ENCODE data around the gene LYST. TPM values are rescaled to one million over a fixed set of nuclear protein-coding genes. Genes with fewer than 3 reads are reported as not detected.
"Not testable (repeated sequence)": the region's sequence is repeated elsewhere in the genome, so short reads cannot be mapped to it uniquely, and the experiment has no call there.

Gene LYST
- total RNA-seq, 2 experiments from 2014 or later: 34.4 to 36.0 TPM

DNA sequence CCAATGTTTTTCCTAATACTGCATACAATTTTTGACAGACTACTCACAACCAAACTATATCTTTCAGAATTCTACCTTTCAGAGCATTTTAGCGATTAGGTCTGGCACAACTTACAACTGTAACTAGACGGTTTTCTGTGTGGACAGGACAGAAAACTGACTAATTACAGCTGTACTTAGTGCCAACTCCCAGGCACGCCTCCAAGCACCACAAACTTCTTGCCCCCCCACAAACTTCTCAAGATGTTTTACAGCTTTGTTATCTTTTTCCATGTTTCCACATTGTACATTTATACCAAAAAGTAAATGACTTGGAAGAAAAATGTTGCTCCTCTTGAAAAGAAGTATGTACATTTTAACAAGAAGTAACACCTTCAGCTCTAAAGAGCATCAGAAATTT, 13.8 kb downstream of the LYST start:
- H3K36me3 Mint-ChIP-seq (ENCODE audit: low read depth): peaks cover 13% of the 10 kb centered on the region
- H3K4me1 Mint-ChIP-seq: peaks cover 47% of the 10 kb centered on the region
- no peaks in the 10 kb centered on the region for H3K27me3 Mint-ChIP-seq
- no peak overlapping the region for H3K27ac Mint-ChIP-seq
- CTCF ChIA-PET: interaction anchor here (1.2 to 1.7 kb wide), 3 partner anchors 10 to 348 kb away, joined by 3 to 7 read pairs (median 4); no protein-coding TSS in a partner anchor
- no peaks in the 10 kb centered on the region for H3K9me3 Mint-ChIP-seq
- H3K4me3 Mint-ChIP-seq: no peak overlapping the region
- POLR2A ChIA-PET: no interaction called here
- no peak for DNase-seq

DNA sequence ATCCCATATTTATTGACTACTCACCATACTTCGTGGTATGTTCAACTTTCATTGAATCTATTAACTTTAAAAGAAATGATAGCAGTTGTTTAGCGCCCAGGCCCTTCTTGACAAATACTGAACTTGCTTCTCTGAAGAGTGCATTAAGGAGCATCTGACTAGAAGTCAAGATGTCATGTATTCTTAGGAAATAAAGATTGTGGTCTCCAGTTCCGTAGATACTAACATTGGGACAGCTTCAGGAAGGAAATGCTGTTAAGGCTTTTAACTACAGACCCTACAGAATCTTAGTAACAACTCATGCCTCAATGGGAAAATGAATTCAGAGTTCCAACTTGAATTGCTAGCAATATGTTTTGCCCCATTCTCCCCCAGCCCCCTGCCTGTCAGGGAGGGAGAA, 14.8 kb downstream of the LYST start:
- Mint-ChIP-seq H3K9me3 (peaks cover 4% of the 10 kb centered on the region), H3K27me3 (no peaks in the 10 kb centered on the region), H3K4me3 (no peak overlapping the region), H3K36me3 (ENCODE audit: low read depth) (peaks cover 16% of the 10 kb centered on the region), H3K4me1 (peaks cover 49% of the 10 kb centered on the region), H3K27ac (no peak overlapping the region)
- no peak for DNase-seq
- ChIA-PET POLR2A (no interaction called here), CTCF (interaction anchor here (1.7 kb wide), 1 partner anchor 9 kb away, joined by 7 read pairs; no protein-coding TSS in a partner anchor)

DNA sequence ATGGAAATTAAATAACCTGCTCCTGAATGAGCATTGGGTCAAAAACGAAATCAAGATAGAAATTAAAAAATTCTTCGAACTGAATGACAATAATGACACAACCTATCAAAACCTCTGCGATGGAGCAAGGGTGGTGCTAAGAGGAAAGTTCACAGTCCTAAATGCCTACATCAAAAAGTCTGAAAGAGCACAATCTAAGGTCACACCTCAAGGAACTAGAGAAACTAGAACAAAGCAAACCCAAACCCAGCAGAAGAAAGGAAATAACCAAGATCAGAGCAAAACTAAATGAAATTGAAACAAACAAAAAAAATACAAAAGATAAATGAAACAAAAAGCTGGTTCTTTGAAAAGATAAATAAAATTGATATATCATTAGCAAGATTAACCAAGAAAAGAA, 18.5 kb downstream of the LYST start:
- H3K36me3 Mint-ChIP-seq (ENCODE audit: low read depth): peaks cover 25% of the 10 kb centered on the region
- peak overlapping the region; percentile 4 for H3K27ac Mint-ChIP-seq
- H3K4me3 Mint-ChIP-seq: peak overlapping the region; percentile 24
- peaks cover 46% of the 10 kb centered on the region for H3K4me1 Mint-ChIP-seq
- POLR2A ChIA-PET, DNase-seq, H3K9me3 Mint-ChIP-seq, H3K27me3 Mint-ChIP-seq: not testable (repeated sequence)
- CTCF ChIA-PET: interaction anchor here (1.8 kb wide), 1 partner anchor 123 kb away, joined by 5 read pairs; no protein-coding TSS in a partner anchor

DNA sequence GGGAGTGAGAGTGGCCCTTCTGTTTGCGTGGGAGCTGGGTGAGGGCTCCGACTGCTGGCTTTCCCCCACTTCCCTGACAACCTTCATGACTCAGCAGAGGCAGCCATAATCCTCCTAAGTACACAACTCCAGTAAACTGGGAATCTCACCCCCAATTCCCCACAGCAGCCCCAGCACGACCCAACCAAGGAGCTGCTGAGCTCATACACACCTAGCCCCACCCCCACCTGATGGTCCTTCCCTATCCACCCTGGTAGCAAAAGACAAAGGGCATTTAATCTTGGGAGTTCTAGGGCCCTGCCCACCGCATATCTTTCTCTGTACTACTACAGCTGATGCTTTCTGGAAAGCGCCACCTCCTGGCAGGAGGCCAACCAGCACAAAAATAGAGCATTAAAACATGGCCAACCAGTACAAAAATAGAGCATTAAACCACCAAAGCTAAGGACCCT, 21.0 kb downstream of the LYST start:
- H3K9me3 Mint-ChIP-seq, H3K27me3 Mint-ChIP-seq, H3K4me3 Mint-ChIP-seq, DNase-seq, H3K27ac Mint-ChIP-seq, POLR2A ChIA-PET: not testable (repeated sequence)
- CTCF ChIA-PET: interaction anchor here (0.7 to 1.4 kb wide), 7 partner anchors 8 to 126 kb away, joined by 3 to 4 read pairs (median 4); no protein-coding TSS in a partner anchor
- Mint-ChIP-seq H3K36me3 (ENCODE audit: low read depth) (peaks cover 21% of the 10 kb centered on the region), H3K4me1 (peaks cover 46% of the 10 kb centered on the region)

DNA sequence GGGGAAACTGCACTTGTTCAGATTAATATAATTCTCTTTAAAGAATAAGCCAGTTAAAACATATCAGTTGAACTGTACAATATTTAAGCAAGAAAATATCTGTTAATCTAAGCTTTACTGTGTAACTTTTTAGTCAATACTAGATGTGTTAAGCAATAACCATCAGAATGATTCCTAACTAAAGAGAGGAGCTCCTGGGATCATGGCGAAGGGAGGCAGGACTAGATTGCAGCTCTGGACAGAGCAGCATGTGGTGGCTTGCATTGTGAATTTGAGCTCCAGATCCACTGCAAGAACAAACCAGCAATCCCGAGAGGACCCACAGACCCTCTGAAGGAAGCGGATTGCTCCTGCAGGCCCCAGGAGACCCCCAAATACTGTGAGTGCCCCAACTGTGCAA, 21.9 kb downstream of the LYST start:
- peaks cover 16% of the 10 kb centered on the region for H3K36me3 Mint-ChIP-seq (ENCODE audit: low read depth)
- DNase-seq: no peak
- no peaks in the 10 kb centered on the region for H3K27me3 Mint-ChIP-seq
- no peak overlapping the region for H3K27ac Mint-ChIP-seq
- ChIA-PET POLR2A (no interaction called here), CTCF (interaction anchor here (1.0 to 2.1 kb wide), 3 partner anchors 13 to 127 kb away, joined by 3 to 7 read pairs (median 4); no protein-coding TSS in a partner anchor)
- peaks cover 43% of the 10 kb centered on the region for H3K4me1 Mint-ChIP-seq
- H3K9me3 Mint-ChIP-seq: peaks cover 10% of the 10 kb centered on the region
- H3K4me3 Mint-ChIP-seq: no peak overlapping the region

DNA sequence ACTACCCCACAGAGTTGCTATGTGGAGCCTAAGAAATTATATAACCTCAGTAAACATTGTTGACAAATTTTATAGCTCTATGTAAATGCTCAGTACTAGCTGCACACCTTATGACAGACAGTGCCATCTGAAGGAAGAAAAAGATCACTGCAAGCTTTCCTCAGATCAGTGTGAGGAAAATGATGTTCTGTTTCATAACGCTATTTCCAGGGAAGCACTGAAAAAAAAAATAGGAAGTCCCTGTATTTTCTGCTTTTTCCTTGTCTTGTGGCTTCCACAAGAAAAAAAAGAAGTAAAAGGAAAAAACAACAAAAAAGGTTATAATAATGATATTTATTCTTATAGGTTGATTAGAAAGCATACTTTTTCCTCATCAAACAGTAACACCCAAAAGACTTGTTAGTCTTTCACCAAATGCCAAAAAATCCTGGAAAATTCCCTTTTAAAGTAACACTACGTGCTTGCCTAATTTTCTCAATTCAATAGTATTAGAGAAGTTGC, 23.2 kb downstream of the LYST start:
- peaks cover 33% of the 10 kb centered on the region for H3K4me1 Mint-ChIP-seq
- peaks cover 16% of the 10 kb centered on the region for H3K36me3 Mint-ChIP-seq (ENCODE audit: low read depth)
- CTCF ChIA-PET: interaction anchor here (0.6 to 2.8 kb wide), 14 partner anchors 9 to 484 kb away, joined by 4 to 14 read pairs (median 5); no protein-coding TSS in a partner anchor
- no peak overlapping the region for H3K4me3 Mint-ChIP-seq
- no peak for DNase-seq
- H3K27me3 Mint-ChIP-seq: no peaks in the 10 kb centered on the region
- H3K27ac Mint-ChIP-seq: no peak overlapping the region
- H3K9me3 Mint-ChIP-seq: peaks cover 10% of the 10 kb centered on the region
- POLR2A ChIA-PET: interaction anchor here (1.2 to 1.6 kb wide), 3 partner anchors 12 to 339 kb away, joined by 3 to 5 read pairs (median 4); no protein-coding TSS in a partner anchor

DNA sequence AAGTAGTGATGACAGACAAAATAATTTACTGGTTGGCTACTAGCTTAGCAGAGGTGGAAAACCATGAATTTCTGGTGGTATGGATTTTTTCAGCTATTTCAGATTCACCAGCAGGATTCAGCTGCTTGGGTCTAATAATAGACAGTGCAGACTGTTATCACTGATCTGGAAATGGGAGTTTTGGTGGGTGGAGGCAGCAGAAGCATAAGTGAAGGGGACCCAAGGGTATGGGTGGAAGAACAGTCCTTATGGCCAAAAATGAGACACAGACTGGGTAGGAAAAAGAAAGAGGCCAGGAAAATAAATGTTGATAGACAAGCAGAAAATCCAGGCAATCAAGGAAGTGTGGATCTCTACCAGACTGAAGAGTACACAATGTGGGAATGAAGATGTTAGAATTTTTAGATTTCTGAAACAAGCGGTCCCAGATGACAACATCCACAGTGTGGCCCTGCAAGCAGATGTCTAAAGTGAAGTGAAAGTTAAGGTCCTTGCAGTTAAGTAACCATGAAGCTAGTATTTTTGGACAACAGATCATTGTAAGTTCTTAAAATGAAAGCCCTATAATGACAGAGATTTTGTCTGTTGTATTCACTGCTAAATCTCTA, 24.7 kb downstream of the LYST start:
- Mint-ChIP-seq H3K27me3 (no peaks in the 10 kb centered on the region), H3K4me1 (peaks cover 18% of the 10 kb centered on the region), H3K4me3 (no peak overlapping the region), H3K36me3 (ENCODE audit: low read depth) (peaks cover 10% of the 10 kb centered on the region), H3K9me3 (peaks cover 7% of the 10 kb centered on the region), H3K27ac (no peak overlapping the region)
- no peak for DNase-seq
- ChIA-PET CTCF (interaction anchor here (1.5 to 2.8 kb wide), 8 partner anchors 11 to 337 kb away, joined by 4 to 14 read pairs (median 6); no protein-coding TSS in a partner anchor), POLR2A (interaction anchor here (1.3 to 2.2 kb wide), 3 partner anchors 24 to 337 kb away, joined by 3 to 5 read pairs (median 4); no protein-coding TSS in a partner anchor)

DNA sequence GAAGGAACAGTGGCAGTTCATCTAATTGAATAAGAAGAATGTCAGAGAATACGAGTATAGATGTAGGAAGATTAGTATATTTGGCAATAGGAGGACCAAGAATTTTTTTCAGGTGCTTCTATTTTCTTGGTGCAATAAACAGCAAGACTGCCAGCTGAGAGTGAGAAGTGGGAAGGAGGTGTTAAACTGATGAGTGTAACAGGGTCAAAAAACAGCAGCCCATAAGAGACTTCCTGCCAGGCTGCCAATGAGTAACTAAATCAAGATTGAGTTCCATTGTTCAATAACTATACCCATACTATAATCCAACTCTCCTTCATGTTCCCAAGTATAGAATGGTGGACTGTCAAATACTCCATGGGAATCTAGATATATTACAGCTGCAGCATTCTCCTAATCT, 28.7 kb downstream of the LYST start:
- no peaks in the 10 kb centered on the region for H3K9me3 Mint-ChIP-seq
- CTCF ChIA-PET: interaction anchor here (0.9 to 1.6 kb wide), 6 partner anchors 8 to 134 kb away, joined by 3 to 4 read pairs (median 3); no protein-coding TSS in a partner anchor
- POLR2A ChIA-PET: no interaction called here
- H3K36me3 Mint-ChIP-seq (ENCODE audit: low read depth): no peaks in the 10 kb centered on the region
- peaks cover 8% of the 10 kb centered on the region for H3K4me1 Mint-ChIP-seq
- H3K27ac Mint-ChIP-seq: no peak overlapping the region
- no peak for DNase-seq
- no peak overlapping the region for H3K4me3 Mint-ChIP-seq
- no peaks in the 10 kb centered on the region for H3K27me3 Mint-ChIP-seq

DNA sequence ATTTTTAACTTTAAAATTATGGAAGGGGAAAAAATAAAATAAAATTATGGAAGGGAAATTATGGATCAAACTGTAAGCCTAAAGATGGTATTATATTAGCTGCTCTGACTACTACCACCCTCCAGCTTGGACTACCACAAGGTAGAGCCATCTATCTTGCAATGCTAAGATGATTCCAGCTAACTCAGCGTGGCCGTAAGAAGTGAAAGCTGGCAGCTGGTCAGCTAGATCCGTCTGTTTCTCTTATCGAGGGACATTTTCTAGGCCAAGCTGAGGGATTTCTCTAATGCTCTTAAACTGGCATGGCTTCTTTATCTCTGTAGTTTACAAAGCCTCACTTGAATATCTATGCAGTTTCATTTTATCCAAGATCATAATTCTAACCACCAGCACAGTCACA, 31.5 kb downstream of the LYST start:
- H3K36me3 Mint-ChIP-seq (ENCODE audit: low read depth): peaks cover 4% of the 10 kb centered on the region
- DNase-seq: no peak
- H3K4me3 Mint-ChIP-seq: no peak overlapping the region
- POLR2A ChIA-PET: no interaction called here
- H3K27ac Mint-ChIP-seq: no peak overlapping the region
- CTCF ChIA-PET: interaction anchor here (1.3 to 1.7 kb wide), 2 partner anchors 8 to 136 kb away, joined by 4 to 5 read pairs; no protein-coding TSS in a partner anchor
- peaks cover 8% of the 10 kb centered on the region for H3K4me1 Mint-ChIP-seq
- no peaks in the 10 kb centered on the region for H3K27me3 Mint-ChIP-seq
- no peaks in the 10 kb centered on the region for H3K9me3 Mint-ChIP-seq

DNA sequence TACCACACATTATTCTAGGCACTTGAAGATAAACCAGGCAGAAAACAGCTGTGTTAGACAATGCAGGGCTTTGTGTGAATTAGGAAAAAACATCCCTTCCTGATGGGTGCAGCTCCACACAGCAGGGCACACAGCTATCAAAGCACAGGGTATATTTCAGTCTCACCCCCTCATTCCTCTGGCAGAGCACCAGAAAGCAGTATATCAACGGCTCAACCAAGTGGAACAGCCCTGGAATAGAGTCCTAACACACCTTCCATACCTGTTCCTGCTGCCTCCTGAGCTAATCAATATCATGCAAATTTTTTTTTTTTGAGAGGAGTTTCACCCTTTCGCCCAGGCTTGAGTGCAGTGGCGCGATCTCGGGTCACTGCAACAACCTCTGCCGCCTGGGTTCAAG, 32.1 kb downstream of the LYST start:
- CTCF ChIA-PET: interaction anchor here (1.3 to 1.7 kb wide), 3 partner anchors 9 to 137 kb away, joined by 4 to 5 read pairs (median 4); no protein-coding TSS in a partner anchor
- peaks cover 4% of the 10 kb centered on the region for H3K36me3 Mint-ChIP-seq (ENCODE audit: low read depth)
- H3K27me3 Mint-ChIP-seq: no peaks in the 10 kb centered on the region
- POLR2A ChIA-PET: no interaction called here
- DNase-seq: no peak
- H3K27ac Mint-ChIP-seq: no peak overlapping the region
- H3K4me1 Mint-ChIP-seq: peaks cover 4% of the 10 kb centered on the region
- no peak overlapping the region for H3K4me3 Mint-ChIP-seq
- no peaks in the 10 kb centered on the region for H3K9me3 Mint-ChIP-seq

DNA sequence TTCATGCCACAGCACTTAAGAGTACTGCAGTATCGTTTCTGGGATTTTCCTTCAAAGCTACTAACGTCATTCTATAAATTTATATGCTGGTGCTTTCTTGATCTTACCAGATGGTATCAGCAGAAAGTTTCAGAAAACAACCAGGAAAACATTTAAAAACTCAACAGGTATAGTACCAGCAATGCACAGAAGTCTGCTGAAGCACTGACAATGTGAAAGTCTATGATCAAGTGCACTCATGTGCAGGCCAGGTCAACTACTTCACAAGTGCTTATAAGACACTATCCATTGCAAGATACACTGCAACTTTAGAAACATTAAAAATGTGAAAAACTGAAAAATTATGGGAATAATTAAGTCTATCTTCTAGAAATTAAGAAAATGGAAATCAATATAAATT, 34.7 kb downstream of the LYST start:
- Mint-ChIP-seq H3K4me3 (no peak overlapping the region), H3K4me1 (peaks cover 2% of the 10 kb centered on the region), H3K27ac (no peak overlapping the region), H3K36me3 (ENCODE audit: low read depth) (peaks cover 8% of the 10 kb centered on the region), H3K9me3 (no peaks in the 10 kb centered on the region), H3K27me3 (no peaks in the 10 kb centered on the region)
- POLR2A ChIA-PET: no interaction called here
- CTCF ChIA-PET: interaction anchor here (1.0 kb wide), 1 partner anchor 49 kb away, joined by 3 read pairs; no protein-coding TSS in a partner anchor
- DNase-seq: no peak

DNA sequence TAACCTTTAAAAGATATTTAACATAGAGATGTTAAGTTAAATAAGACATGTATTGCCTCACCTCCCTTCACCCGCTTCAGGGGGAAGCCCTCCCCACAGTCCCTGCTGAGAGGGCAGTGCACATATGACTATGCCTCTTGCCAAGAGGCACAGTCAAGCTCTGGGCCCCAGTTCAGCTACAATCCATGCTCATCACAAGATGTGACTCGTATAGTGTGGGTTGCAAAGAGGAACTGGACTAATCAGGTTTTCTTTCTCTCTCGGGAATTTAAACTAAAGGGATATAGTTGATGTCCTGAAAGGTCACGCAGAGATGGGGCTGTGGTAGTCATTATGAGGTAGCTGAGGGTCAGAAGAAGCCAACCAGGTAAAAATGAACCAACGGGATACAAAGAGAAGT, 35.6 kb downstream of the LYST start:
- no peak overlapping the region for H3K4me3 Mint-ChIP-seq
- H3K27ac Mint-ChIP-seq: no peak overlapping the region
- H3K36me3 Mint-ChIP-seq (ENCODE audit: low read depth): peaks cover 12% of the 10 kb centered on the region
- DNase-seq: peak; percentile 21
- H3K4me1 Mint-ChIP-seq: peaks cover 2% of the 10 kb centered on the region
- ChIA-PET POLR2A (interaction anchor here (1.2 kb wide), 1 partner anchor 12 kb away, joined by 4 read pairs; no protein-coding TSS in a partner anchor), CTCF (interaction anchor here (0.6 kb wide), 1 partner anchor 324 kb away, joined by 3 read pairs; no protein-coding TSS in a partner anchor)
- H3K27me3 Mint-ChIP-seq: no peaks in the 10 kb centered on the region
- no peaks in the 10 kb centered on the region for H3K9me3 Mint-ChIP-seq

DNA sequence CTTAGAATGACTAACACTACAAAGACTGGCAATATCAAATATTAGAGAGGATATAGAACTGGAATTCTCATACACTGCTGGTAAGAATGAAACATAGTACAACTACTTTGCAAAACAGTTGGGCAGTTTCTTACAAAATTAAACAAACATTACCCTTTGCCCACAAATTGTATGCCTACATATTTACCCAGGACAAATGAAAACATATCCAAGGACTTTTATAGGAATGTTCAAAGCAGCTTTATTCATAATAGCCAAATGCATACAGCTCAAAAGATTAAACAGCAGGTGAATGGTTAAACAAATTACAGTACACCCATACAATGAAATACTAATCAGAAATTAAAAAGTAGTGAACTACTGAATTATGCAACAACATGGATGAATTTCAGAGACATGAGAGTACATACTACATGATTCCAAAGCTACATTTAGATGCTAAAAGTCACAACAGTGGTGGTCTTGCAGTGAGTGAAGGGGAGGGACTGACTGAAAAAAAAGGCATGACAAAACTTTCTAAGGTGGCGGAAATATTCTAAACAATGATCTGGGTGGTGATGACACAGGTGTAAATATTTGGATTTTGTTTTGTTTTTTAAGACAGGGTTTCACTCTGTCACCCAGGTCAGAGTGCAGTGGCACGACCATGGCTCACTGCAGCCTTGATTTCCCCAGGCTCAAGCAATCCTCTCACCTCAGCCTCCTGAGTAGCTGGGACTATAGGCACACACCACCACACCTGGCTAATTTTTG, 40.4 kb downstream of the LYST start:
- POLR2A ChIA-PET: no interaction called here
- H3K27ac Mint-ChIP-seq: no peak overlapping the region

More for the DNA sequence above, 40.4 kb downstream of the LYST start:
- Mint-ChIP-seq H3K4me1 (peaks cover 1% of the 10 kb centered on the region), H3K9me3 (no peaks in the 10 kb centered on the region), H3K27me3 (no peaks in the 10 kb centered on the region), H3K36me3 (ENCODE audit: low read depth) (peaks cover 21% of the 10 kb centered on the region), H3K4me3 (no peak overlapping the region)
- CTCF ChIA-PET: no interaction called here
- no peak for DNase-seq

Measured in activated CD4-positive, alpha-beta memory T cell treated with anti-CD3 and anti-CD28 coated beads, Interleukin-2, amount 10 ng/mL, durations not matched to agents 7 days and 5 days (primary cell).